HepG2 (cell line): ENCODE results near the gene MAN1C1. TPM values are rescaled to one million over a fixed set of nuclear protein-coding genes. Genes with fewer than 3 reads are reported as not detected.
"Not testable (repeated sequence)": the region's sequence is repeated elsewhere in the genome, so short reads cannot be mapped to it uniquely, and the experiment has no call there.

Experiments used
- ATAC-seq: fragments of 200-7000 bp; cut with Tn5 transposase; 3 replicates; pipeline ENCODE4 v1.9.1; 2020; ENCODE audit warnings: mild to moderate bottlenecking, moderate library complexity
- BruUV-seq: library from RNA; stranded (reverse); fragments of 400-500 nt; replicated peaks from 2 replicates; lab custom pipeline; 2021; lab: Mats Ljungman, UMichigan
- CTCF ChIA-PET: fragments of 300-600 bp; formaldehyde crosslinking; extraction: SDS; loops from one replicate; lab custom pipeline; 2021; ENCODE audit warnings: low total read pairs, inconsistent platforms, low intra/inter-chr PET ratio; lab: Yijun Ruan, JAX
- POLR2A ChIA-PET: fragments of 350-600 bp; sonication (Branson Sonifier 250); formaldehyde crosslinking; loops from one replicate; lab custom pipeline; 2020; ENCODE audit warnings: antibody characterized with exemption, inconsistent platforms; lab: Yijun Ruan, JAX
- DNase-seq: peaks from one replicate; pipeline ENCODE4 v3.0.0-alpha.2; 2015; ENCODE audit warnings: low spot score
- FAIRE-seq: peaks from 3 replicates; lab custom pipeline; 2011; peaks lifted over from hg19 to GRCh38; lab: Jason Lieb, UNC
- H2AFZ ChIP-seq: one replicate; pipeline ENCODE4 v1.6.1; 2011; ENCODE audit warnings: low read length, inconsistent platforms
- H3K27ac ChIP-seq: fragments of 300-600 bp; 3 replicates; pipeline ENCODE4 v1.8.0; 2011; ENCODE audit warnings: mixed run types, mild to moderate bottlenecking, mixed read lengths, low read length, inconsistent platforms; ENCODE audit not compliant: insufficient read depth; ENCODE audit errors: extremely low read length
- H3K27me3 ChIP-seq, 2 experiments: fragments of 200-600 bp in 1 of 2; 2 replicates in 1 of 2; 3 replicates in 1 of 2; pipeline versions ENCODE4 v1.6.0 to v1.8.0; 2011; ENCODE audit warnings: low read length in 2 of 2, mild to moderate bottlenecking in 2 of 2, moderate library complexity in 2 of 2, inconsistent platforms in 1 of 2; ENCODE audit not compliant: insufficient read depth in 2 of 2, control insufficient read depth in 1 of 2
- H3K36me3 ChIP-seq, 2 experiments: fragments of 200-600 bp in 1 of 2; replicated peaks in 1 of 2; 2 replicates in 1 of 2; 3 replicates in 1 of 2; pipeline versions ENCODE4 v1.5.1 to v1.8.0; 2011; ENCODE audit warnings: low read length in 2 of 2, inconsistent platforms in 1 of 2; ENCODE audit not compliant: insufficient read depth in 2 of 2, control insufficient read depth in 1 of 2
- H3K4me1 ChIP-seq: 2 replicates; pipeline ENCODE4 v1.5.1; 2012; ENCODE audit warnings: low read length, inconsistent platforms; ENCODE audit not compliant: insufficient read depth
- H3K4me2 ChIP-seq: 2 replicates; pipeline ENCODE4 v1.6.0; 2011; ENCODE audit warnings: low read depth, low read length, inconsistent platforms
- H3K4me3 ChIP-seq, 3 experiments: fragments of 200-600 bp in 1 of 3; sonication (generic), shearing (Covaris generic) in 1 of 3; replicated peaks in 1 of 3; 2 replicates each; pipeline ENCODE4 v1.5.1; 2011 to 2016; ENCODE audit warnings: low read length in 3 of 3, inconsistent platforms in 2 of 3, low read depth in 2 of 3, mild to moderate bottlenecking in 2 of 3, control low read depth in 1 of 3, mixed read lengths in 1 of 3; ENCODE audit not compliant: insufficient read depth in 1 of 3
- H3K79me2 ChIP-seq: one replicate; pipeline ENCODE4 v1.6.1; 2011; ENCODE audit warnings: low read length, inconsistent platforms; ENCODE audit not compliant: insufficient read depth
- H3K9ac ChIP-seq: 2 replicates; pipeline ENCODE4 v1.6.0; 2011; ENCODE audit warnings: mild to moderate bottlenecking, low read depth, low read length, inconsistent platforms; ENCODE audit not compliant: insufficient read depth
- H3K9me3 ChIP-seq: 2 replicates; pipeline ENCODE4 v1.5.1; 2012; ENCODE audit warnings: mild to moderate bottlenecking, low read length
- H4K20me1 ChIP-seq: 2 replicates; pipeline ENCODE4 v1.6.0; 2011; ENCODE audit warnings: inconsistent platforms, mild to moderate bottlenecking, low read length, moderate library complexity; ENCODE audit not compliant: insufficient read depth
- HNRNPUL1 ChIP-seq: fragments of 200-400 bp; formaldehyde crosslinking; IDR thresholded peaks from 2 replicates; pipeline ENCODE4 v1.6.1; 2017; ENCODE audit warnings: low read depth, mild to moderate bottlenecking, low read length, moderate library complexity
- MAFF ChIP-seq: IDR thresholded peaks from 2 replicates; pipeline ENCODE4 v1.6.1; 2011; ENCODE audit warnings: low read depth, low read length, improper control_type of control experiment
- MAFK ChIP-seq, 2 experiments: IDR thresholded peaks in 1 of 2; conservative IDR thresholded peaks in 1 of 2; 2 replicates each; pipeline ENCODE4 v1.6.1; 2011; ENCODE audit warnings: improper control_type of control experiment in 2 of 2, low read length in 2 of 2
- PAX8 ChIP-seq: sonication (generic); formaldehyde crosslinking; IDR thresholded peaks from 2 replicates; pipeline ENCODE4 v1.8.0; 2022; ENCODE audit warnings: mild to moderate bottlenecking, missing genetic modification reagents, borderline replicate concordance
- TCF7L2 ChIP-seq: IDR thresholded peaks from 2 replicates; pipeline ENCODE4 v1.6.1; 2011; ENCODE audit warnings: mild to moderate bottlenecking, low read depth, low read length, moderate library complexity
- ZNF629 ChIP-seq: sonication (generic); formaldehyde crosslinking; conservative IDR thresholded peaks from 2 replicates; pipeline ENCODE4 v1.5.0; 2020; ENCODE audit warnings: missing genetic modification reagents
- ZSCAN30 ChIP-seq: sonication (generic); formaldehyde crosslinking; IDR thresholded peaks from 2 replicates; pipeline ENCODE4 v1.5.0; 2020; ENCODE audit warnings: mild to moderate bottlenecking, missing genetic modification reagents
- WGBS: methylation state at CpG from one replicate; pipeline ENCODE4 v1.1.6; 2017; ENCODE audit warnings: low lambda C conversion rate; 5-methylcytosine and 5-hydroxymethylcytosine counted together
- in situ Hi-C: cut with HindIII; loops from 2 replicates; pipeline ENCODE4 v1.10.0; 2017; ENCODE audit warnings: low pct_unique_long_range_greater_than_20kb; ENCODE audit not compliant: extremely low pct_ligation_motif_present
- intact Hi-C: fragments of 100-400 bp; cut with micrococcal nuclease; formaldehyde crosslinking; loops from one replicate; pipeline ENCODE4 v1.10.0; 2022; ENCODE audit not compliant: unreplicated experiment
- polyA plus RNA-seq, 8 experiments: library from polyadenylated mRNA; depleted of rRNA in 3 of 8; stranded (reverse) in 7 of 8; unstranded in 1 of 8; fragments of >200 nt; fragmentation: Illumina TruSeq in 4 of 8; extraction: Trizol in 4 of 8; gene quantifications; 2 replicates each; pipeline versions ENCODE4 v1.2.1 to v1.2.3, GENCODE V29; 2011 to 2016; ENCODE audit warnings: low read depth in 4 of 8, missing spikeins in 1 of 8, mixed read lengths in 1 of 8; ENCODE audit not compliant: insufficient read depth in 1 of 8
- total RNA-seq, 5 experiments: library from RNA; depleted of rRNA; stranded (reverse); fragments of >200 nt; fragmentation: Illumina TruSeq; extraction: Trizol; gene quantifications; 2 replicates each; pipeline ENCODE4 v1.2.3, GENCODE V29; 2016; ENCODE audit warnings: low read depth in 1 of 5

MAN1C1 gene
- total and polyA plus RNA-seq, 2 of the 13 experiments (the other 11 are each of a cell fraction or from before 2014, with no cell fraction given) = 0.18 to 0.49 TPM

- no peak overlapping the region for H3K4me3 ChIP-seq
- intact Hi-C loops (loop anchor here (10.0 kb wide), 1 partner anchor 77 kb away; no protein-coding TSS in a partner anchor), in situ Hi-C loops (no loop called here)
- no peaks in the 10 kb centered on the region for H3K9me3 ChIP-seq
- H3K4me2 ChIP-seq = no peak overlapping the region
- 63% methylated on average over 10 of the region's 10 CpGs for WGBS
- TF ChIP-seq MAFF (peak; percentile 61), ZSCAN30 (CRISPR knock-in tag) (no peak), MAFK (conservative IDR thresholded peaks at IDR 0.05 in 1 of 2, IDR thresholded peaks at IDR 0.05 in 1 of 2; ENCODE audit: low read length in 2 of 2) (peak; percentile 20 to 52; a peak in 3 of 4 replicates)
- BruUV-seq = no TSS peak
- H3K27ac ChIP-seq = no peak overlapping the region
- peaks cover 0 to 13% of the 10 kb centered on the region in 2 experiments; a peak in 1 of 5 replicates for H3K27me3 ChIP-seq
- H3K36me3 ChIP-seq = no peaks in the 10 kb centered on the region
- no peak overlapping the region for H3K9ac ChIP-seq
- no peak overlapping the region for H2AFZ ChIP-seq
- no peaks in the 10 kb centered on the region for H4K20me1 ChIP-seq
- ATAC-seq (no peak), DNase-seq (no peak), FAIRE-seq (no peak)
- H3K4me1 ChIP-seq = 0 out of 2 replicates have a peak, but pooled peaks cover 9% of the 10 kb centered on the region
- H3K79me2 ChIP-seq = no peaks in the 10 kb centered on the region
- CTCF ChIA-PET = no interaction called here
- POLR2A ChIA-PET = no interaction called here
Observed at GRCh38 chr1:25697435-25698217, 81.0 kb downstream of the MAN1C1 start.

- Histone ChIP-seq H3K36me3 (no peaks in the 10 kb centered on the region), H3K9me3 (no peaks in the 10 kb centered on the region), H2AFZ (no peak overlapping the region), H3K4me3 (no peak overlapping the region), H3K27ac (no peak overlapping the region), H3K9ac (no peak overlapping the region), H3K27me3 (peaks cover 0 to 16% of the 10 kb centered on the region in 2 experiments; a peak in 1 of 5 replicates), H3K79me2 (no peaks in the 10 kb centered on the region), H3K4me1 (0 out of 2 replicates have a peak, but pooled peaks cover 9% of the 10 kb centered on the region), H3K4me2 (no peak overlapping the region), H4K20me1 (no peaks in the 10 kb centered on the region)
- intact Hi-C loops (loop anchor here (10.0 kb wide), 1 partner anchor 77 kb away; no protein-coding TSS in a partner anchor), in situ Hi-C loops (no loop called here)
- FAIRE-seq (no peak), ATAC-seq (no peak), DNase-seq (no peak)
- TF ChIP-seq TCF7L2 (no peak), PAX8 (CRISPR knock-in tag) (no peak), HNRNPUL1 (no peak), ZNF629 (CRISPR knock-in tag) (peak; percentile 68)
- POLR2A ChIA-PET = no interaction called here
- BruUV-seq = no TSS peak
- WGBS = 53% methylated on average over 3 of the region's 10 CpGs
- CTCF ChIA-PET = no interaction called here
Observed at GRCh38 chr1:25698252-25698651, 81.7 kb downstream of the MAN1C1 start.

GRCh38 chr1:25699059-25699458 lies 82.5 kb downstream of the MAN1C1 start:
- H3K9me3 ChIP-seq, FAIRE-seq, CTCF ChIA-PET, H2AFZ ChIP-seq, H3K9ac ChIP-seq, H3K4me2 ChIP-seq, H4K20me1 ChIP-seq, H3K36me3 ChIP-seq, H3K27ac ChIP-seq, H3K4me1 ChIP-seq, ATAC-seq, POLR2A ChIA-PET, DNase-seq, H3K79me2 ChIP-seq, BruUV-seq, in situ Hi-C loops, H3K4me3 ChIP-seq: not testable (repeated sequence)
- peaks cover 0 to 17% of the 10 kb centered on the region in 2 experiments; a peak in 3 of 5 replicates for H3K27me3 ChIP-seq
- intact Hi-C loops = loop anchor here (10.0 kb wide), 1 partner anchor 76 kb away; no protein-coding TSS in a partner anchor
- WGBS = 65% methylated on average over 8 of the region's 8 CpGs
